ENCODE results near the gene GIPC1. TPM values are rescaled to one million over a fixed set of nuclear protein-coding genes. Genes with fewer than 3 reads are reported as not detected.

Gene GIPC1
- total RNA-seq, 1 experiment from 2014 or later = 103 TPM

- ChIA-PET RAD21 (ENCODE audit: low non-redundant PET in 1 of 2, low total read pairs in 2 of 2, uncharacterized antibody in 2 of 2, unreplicated experiment in 2 of 2) (no interaction called here), CTCF (interaction anchor here (2.9 kb wide), 1 partner anchor 12 kb away, joined by 14 read pairs; no protein-coding TSS in a partner anchor), POLR2A (no interaction called here)
- no peak overlapping the region for H3K9ac ChIP-seq (ENCODE audit: low read length)
- H3K4me3 ChIP-seq (replicated peaks in 1 of 2; ENCODE audit: low read depth in 1 of 2, low read length in 2 of 2) = no peak overlapping the region
- H3K9me2 ChIP-seq (ENCODE audit: insufficient read depth) = no peaks in the 10 kb centered on the region
- no peak overlapping the region for H3K27ac ChIP-seq (ENCODE audit: low read depth, low read length)
- no peaks in the 10 kb centered on the region for H3K27me3 ChIP-seq (ENCODE audit: insufficient read depth, low read length)
- TF ChIP-seq POLR2AphosphoS5 (IDR thresholded peaks at IDR 0.05; ENCODE audit: low read depth, low read length) (no peak), EGR1 (IDR thresholded peaks at IDR 0.05; ENCODE audit: low read depth) (no peak), ZFX (IDR thresholded peaks at IDR 0.05) (no peak), CTCF (IDR thresholded peaks at IDR 0.05 in 2 of 3, conservative IDR thresholded peaks at IDR 0.05 in 1 of 3; ENCODE audit: borderline replicate concordance in 1 of 3, insufficient read depth in 1 of 3, low read depth in 2 of 3, low read length in 2 of 3) (no peak), CEBPB (IDR thresholded peaks at IDR 0.05; ENCODE audit: low read depth) (no peak), SIN3A (IDR thresholded peaks at IDR 0.05; ENCODE audit: low read depth) (no peak), EZH2phosphoT487 (IDR thresholded peaks at IDR 0.05; ENCODE audit: borderline replicate concordance) (no peak), ATF3 (IDR thresholded peaks at IDR 0.05) (no peak), ELF1 (IDR thresholded peaks at IDR 0.05; ENCODE audit: borderline replicate concordance, low read depth) (no peak), JUND (IDR thresholded peaks at IDR 0.05) (no peak), SP1 (IDR thresholded peaks at IDR 0.05; ENCODE audit: low read depth) (no peak)
- no TSS peak for BruUV-seq (replicated peaks)
- peaks cover 22 to 41% of the 10 kb centered on the region in 2 experiments; a peak in 3 of 4 replicates for H3K4me1 ChIP-seq (ENCODE audit: control insufficient read depth in 1 of 2, insufficient read depth in 2 of 2, low read length in 2 of 2)
- ATAC-seq (no peak), DNase-seq (ENCODE audit: low read depth, low spot score) (no peak)
- H2AFZ ChIP-seq (ENCODE audit: low read depth, low read length, poor library complexity, severe bottlenecking) = no peak overlapping the region
- peaks cover 9 to 19% of the 10 kb centered on the region in 2 experiments; a peak in 3 of 4 replicates for H3K36me3 ChIP-seq (ENCODE audit: control insufficient read depth in 1 of 2, insufficient read depth in 2 of 2, low read length in 2 of 2)
- H3K9me3 ChIP-seq (ENCODE audit: control insufficient read depth in 1 of 2, insufficient read depth in 1 of 2, low read depth in 1 of 2, low read length in 2 of 2) = no peaks in the 10 kb centered on the region
- H3K79me2 ChIP-seq (ENCODE audit: insufficient read depth, low read length) = peaks cover 3% of the 10 kb centered on the region; the same call in 1 of the 2 replicates
- no peaks in the 10 kb centered on the region for H4K20me1 ChIP-seq (ENCODE audit: insufficient read depth)
- no peak overlapping the region for H3K4me2 ChIP-seq (ENCODE audit: low read length)
- intact Hi-C loops (cut with micrococcal nuclease) = no loop called here
Measured at GRCh38 chr19:14477418-14478112, 18.4 kb downstream of the GIPC1 start.

Data from HCT116 (cell line).